Breast epithelium (tissue), 3 donors: ENCODE results near the gene DDX46.

Experiments used
- CTCF ChIP-seq, 3 donors: fragments of 450-650 bp; IDR thresholded peaks; one replicate each; pipeline ENCODE4 v1.5.1; 2016 to 2017; ENCODE audit warnings: antibody characterized with exemption in 3 of 3, mild to moderate bottlenecking in 3 of 3, moderate library complexity in 3 of 3
- POLR2A ChIP-seq: fragments of 450-650 bp; IDR thresholded peaks from one replicate; pipeline ENCODE4 v1.6.1; 2016; ENCODE audit warnings: antibody characterized with exemption, mild to moderate bottlenecking, moderate library complexity

DNA sequence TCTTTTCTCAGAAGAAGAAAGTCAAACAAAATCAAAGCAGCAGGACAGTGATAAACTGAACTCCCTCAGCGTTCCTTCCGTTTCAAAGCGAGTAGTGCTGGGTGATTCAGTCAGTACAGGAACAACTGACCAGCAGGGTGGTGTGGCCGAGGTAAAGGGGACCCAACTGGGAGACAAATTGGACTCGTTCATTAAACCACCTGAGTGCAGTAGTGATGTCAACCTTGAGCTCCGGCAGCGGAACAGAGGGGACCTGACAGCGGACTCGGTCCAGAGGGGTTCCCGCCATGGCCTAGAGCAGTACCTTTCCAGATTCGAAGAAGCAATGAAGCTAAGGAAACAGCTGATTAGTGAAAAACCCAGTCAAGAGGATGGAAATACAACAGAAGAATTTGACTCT, 17.5 kb upstream of the DDX46 start:
- TF ChIP-seq CTCF (IDR thresholded peaks at IDR 0.05) (no peak), POLR2A (no peak)
